A549 (cell line): ENCODE results near the gene KCNQ1.

Experiments used
- CHD2 ChIP-seq: fragments of 150-350 bp; IDR thresholded peaks from 2 replicates; pipeline ENCODE4 v1.6.1; 2014; ENCODE audit warnings: low read length; ENCODE audit not compliant: partially characterized antibody
- CTCF ChIP-seq: fragments of >200 bp; sonication (Bioruptor Twin); formaldehyde crosslinking; IDR thresholded peaks from 3 replicates; pipeline ENCODE4 v1.5.1; 2016
- NR3C1 ChIP-seq: fragments of >200 bp; sonication (Bioruptor Twin); formaldehyde crosslinking; IDR thresholded peaks from 3 replicates; pipeline ENCODE4 v1.6.1; 2017

GRCh38 chr11:2841411-2842190 lies 396.8 kb downstream of the KCNQ1 start:
- no peak for TF ChIP-seq CHD2
- TF ChIP-seq CTCF, result no peak
- TF ChIP-seq NR3C1, result no peak
